ENCODE results near the gene KRTAP10-6. TPM values are rescaled to one million over a fixed set of nuclear protein-coding genes. Genes with fewer than 3 reads are reported as not detected.
"Not testable (repeated sequence)": the region's sequence is repeated elsewhere in the genome, so short reads cannot be mapped to it uniquely, and the experiment has no call there.

KRTAP10-6 gene, protein sequence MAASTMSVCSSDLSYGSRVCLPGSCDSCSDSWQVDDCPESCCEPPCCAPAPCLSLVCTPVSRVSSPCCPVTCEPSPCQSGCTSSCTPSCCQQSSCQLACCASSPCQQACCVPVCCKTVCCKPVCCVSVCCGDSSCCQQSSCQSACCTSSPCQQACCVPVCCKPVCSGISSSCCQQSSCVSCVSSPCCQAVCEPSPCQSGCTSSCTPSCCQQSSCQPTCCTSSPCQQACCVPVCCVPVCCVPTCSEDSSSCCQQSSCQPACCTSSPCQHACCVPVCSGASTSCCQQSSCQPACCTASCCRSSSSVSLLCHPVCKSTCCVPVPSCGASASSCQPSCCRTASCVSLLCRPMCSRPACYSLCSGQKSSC
- total RNA-seq (2014; rRNA removed; shearing (Covaris generic); ENCODE audit: low replicate concordance): not detected in 2 replicates

DNA sequence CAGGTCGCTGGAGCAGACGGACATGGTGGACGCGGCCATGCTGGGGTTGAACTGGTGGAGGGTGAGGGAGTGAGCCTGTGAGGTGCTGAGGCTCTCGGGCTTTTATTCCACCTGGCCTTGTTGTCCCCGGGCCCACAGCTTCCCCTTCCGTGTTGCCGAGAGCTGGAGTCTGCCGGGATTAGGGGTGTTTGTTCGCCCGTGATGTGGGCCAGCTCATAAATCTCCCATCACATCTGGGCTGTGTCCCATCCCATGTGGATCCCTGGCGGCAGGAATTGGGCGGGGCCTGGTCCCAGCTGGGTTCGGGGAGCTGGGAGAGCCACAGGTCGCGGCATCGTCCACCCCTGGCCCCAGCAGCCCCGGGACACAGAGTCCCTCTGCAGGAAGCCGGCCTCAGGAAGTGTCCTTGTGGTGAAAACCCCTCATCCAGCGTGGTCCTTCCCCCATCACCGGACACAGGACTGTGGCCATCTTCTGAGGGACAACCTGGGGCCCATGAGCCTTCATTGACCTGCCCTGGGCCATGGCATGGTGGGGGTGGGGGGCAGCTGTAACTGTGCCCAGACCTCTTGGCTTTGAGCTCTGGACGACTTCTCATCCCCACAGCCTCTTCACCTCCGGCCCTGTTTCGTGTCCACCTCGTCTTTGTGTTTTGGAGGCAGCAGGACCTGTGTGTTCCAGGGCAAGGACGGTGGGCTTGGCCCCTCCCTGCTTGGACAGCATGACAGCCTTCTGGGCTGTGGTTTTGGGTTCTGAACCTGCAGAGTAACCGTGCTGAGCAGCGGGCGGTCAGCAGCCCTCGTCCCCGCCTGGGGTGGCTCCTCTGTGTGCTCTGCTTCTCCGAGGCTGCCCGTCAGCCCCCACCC is at the start of gene KRTAP10-6:
TSS of gene KRTAP10-6 (minus strand) at position 60 of the 866 bp plus-strand sequence. CDS start at position 39, 21 bp downstream.
- no peaks in the 10 kb centered on the region for H3K36me3 ChIP-seq (ENCODE audit: insufficient read depth, low read length)
- no peak within 1 kb of the TSS for H3K27ac ChIP-seq (ENCODE audit: low read length)
- H3K4me3 ChIP-seq (ENCODE audit: low read length): no peak within 1 kb of the TSS
- no peaks in the 10 kb centered on the region for H3K27me3 ChIP-seq (ENCODE audit: low read length)
- H3K9ac ChIP-seq (ENCODE audit: low read length): no peak within 1 kb of the TSS
- no peaks in the 10 kb centered on the region for H3K9me2 ChIP-seq (replicated peaks; ENCODE audit: insufficient read depth, low read length)
- no peaks in the 10 kb centered on the region for H4K20me1 ChIP-seq (ENCODE audit: insufficient read depth, low read depth, low read length)
- no peak within 1 kb of the TSS for H3K4me2 ChIP-seq (ENCODE audit: low read depth, low read length, poor library complexity, severe bottlenecking)
- H3K79me2 ChIP-seq (ENCODE audit: low read length): no peaks in the 10 kb centered on the region
- no peaks in the 10 kb centered on the region for H3K4me1 ChIP-seq (ENCODE audit: low read length)
- DNase-seq: no peak
- no peaks in the 10 kb centered on the region for H3K9me3 ChIP-seq (ENCODE audit: low read length)
- H2AFZ ChIP-seq (ENCODE audit: low read length): no peak within 1 kb of the TSS

DNA sequence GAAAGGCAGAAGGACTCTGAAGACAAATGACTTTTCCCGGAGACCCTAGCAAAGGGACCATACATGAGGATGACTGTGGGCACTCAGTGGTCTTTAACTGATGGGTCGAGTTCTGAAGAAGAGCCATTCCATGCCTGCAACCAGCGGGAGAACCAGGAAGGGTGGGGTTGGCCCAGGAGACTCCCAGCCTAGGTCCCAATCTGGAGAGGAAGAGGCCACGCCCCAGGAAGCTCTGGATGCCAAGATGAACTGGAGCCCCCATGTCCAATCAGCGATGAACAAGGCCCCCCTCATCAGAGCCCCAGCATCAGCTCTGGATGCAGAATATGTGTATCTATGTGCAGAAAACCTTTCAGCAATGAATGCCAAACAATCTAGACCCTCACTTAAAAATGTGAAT is 48.5 kb upstream of the KRTAP10-6 start:
- no peaks in the 10 kb centered on the region for H3K79me2 ChIP-seq (ENCODE audit: low read length)
- H3K9me3 ChIP-seq (ENCODE audit: low read length): peaks cover 5% of the 10 kb centered on the region; the same call in 1 of the 2 replicates
- no peaks in the 10 kb centered on the region for H3K27me3 ChIP-seq (ENCODE audit: low read length)
- H3K27ac ChIP-seq (ENCODE audit: low read length): no peak overlapping the region
- no peaks in the 10 kb centered on the region for H4K20me1 ChIP-seq (ENCODE audit: insufficient read depth, low read depth, low read length)
- H3K4me3 ChIP-seq (ENCODE audit: low read length): no peak overlapping the region
- H3K4me2 ChIP-seq (ENCODE audit: low read depth, low read length, poor library complexity, severe bottlenecking): no peak overlapping the region
- DNase-seq: no peak
- no peaks in the 10 kb centered on the region for H3K9me2 ChIP-seq (replicated peaks; ENCODE audit: insufficient read depth, low read length)
- H2AFZ ChIP-seq (ENCODE audit: low read length): no peak overlapping the region
- H3K9ac ChIP-seq (ENCODE audit: low read length): no peak overlapping the region
- no peaks in the 10 kb centered on the region for H3K4me1 ChIP-seq (ENCODE audit: low read length)
- H3K36me3 ChIP-seq (ENCODE audit: insufficient read depth, low read length): no peaks in the 10 kb centered on the region

DNA sequence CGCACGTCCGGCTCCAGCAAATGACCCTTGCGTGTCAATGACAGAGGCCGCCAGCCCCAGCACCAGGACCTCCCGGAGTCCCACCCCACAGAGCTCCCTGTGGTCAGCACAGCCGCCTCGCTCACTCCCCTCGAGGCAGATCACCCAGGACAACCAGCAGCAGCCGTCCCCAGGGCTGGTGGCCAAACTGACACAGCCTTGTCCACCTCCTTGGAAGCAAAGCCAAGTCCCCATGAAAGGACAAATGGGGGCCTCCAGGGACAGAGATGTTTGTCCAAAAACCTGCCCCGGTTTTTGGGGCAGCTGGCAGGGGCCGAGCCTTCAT is 47.0 kb upstream of the KRTAP10-6 start:
- Histone ChIP-seq H3K36me3 (ENCODE audit: insufficient read depth, low read length) (no peaks in the 10 kb centered on the region), H3K27ac (ENCODE audit: low read length) (no peak overlapping the region), H3K9me2 (replicated peaks; ENCODE audit: insufficient read depth, low read length) (no peaks in the 10 kb centered on the region), H2AFZ (ENCODE audit: low read length) (no peak overlapping the region), H3K9ac (ENCODE audit: low read length) (no peak overlapping the region), H3K9me3 (ENCODE audit: low read length) (no peaks in the 10 kb centered on the region), H3K79me2 (ENCODE audit: low read length) (no peaks in the 10 kb centered on the region), H3K27me3 (ENCODE audit: low read length) (no peaks in the 10 kb centered on the region), H3K4me1 (ENCODE audit: low read length) (no peaks in the 10 kb centered on the region), H4K20me1 (ENCODE audit: insufficient read depth, low read depth, low read length) (no peaks in the 10 kb centered on the region), H3K4me3 (ENCODE audit: low read length) (no peak overlapping the region), H3K4me2 (ENCODE audit: low read depth, low read length, poor library complexity, severe bottlenecking) (no peak overlapping the region)
- no peak for DNase-seq

DNA sequence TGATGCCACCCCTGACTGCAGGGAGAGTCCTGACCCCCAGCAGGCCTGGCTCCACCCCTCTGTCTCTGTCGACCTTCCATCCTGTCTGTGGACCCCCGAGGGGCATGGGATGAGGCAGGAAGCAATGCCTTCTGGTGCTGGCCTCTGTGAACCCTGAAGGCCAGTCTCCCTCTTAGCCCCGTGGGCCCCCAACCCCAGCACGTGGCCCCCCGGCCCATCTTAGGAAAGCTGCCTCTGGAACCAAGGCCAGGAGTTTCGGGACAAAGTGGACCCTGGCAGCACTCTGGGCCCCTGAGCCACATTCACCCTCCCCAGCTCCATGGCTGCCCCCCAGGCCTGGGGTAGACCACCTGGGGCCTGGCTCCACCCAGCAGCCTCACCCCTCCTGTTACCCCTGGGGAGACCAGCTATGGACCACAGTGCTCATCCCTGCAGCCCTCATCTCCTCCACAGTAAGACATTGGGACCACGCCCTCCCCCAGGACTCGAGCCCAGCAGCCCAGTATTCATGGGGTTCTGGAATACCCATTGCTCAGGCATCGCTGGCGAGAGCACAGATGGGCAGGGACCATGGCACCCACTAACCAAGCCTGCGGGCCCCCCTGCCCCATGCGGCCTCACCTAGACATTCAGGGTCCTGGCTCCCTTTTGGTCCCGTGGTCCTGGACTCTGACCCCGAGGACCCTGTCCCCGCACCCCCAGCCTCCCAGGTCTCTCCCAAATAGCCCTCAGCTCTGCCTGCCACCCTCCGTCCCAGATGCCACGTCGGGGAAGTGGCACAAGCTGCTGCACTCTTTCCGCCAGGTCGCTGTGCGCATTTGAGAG is 46.4 kb upstream of the KRTAP10-6 start:
- H4K20me1 ChIP-seq (ENCODE audit: insufficient read depth, low read depth, low read length); H3K27ac ChIP-seq (ENCODE audit: low read length); H3K9me2 ChIP-seq (replicated peaks; ENCODE audit: insufficient read depth, low read length); H3K9ac ChIP-seq (ENCODE audit: low read length); H2AFZ ChIP-seq (ENCODE audit: low read length); H3K4me1 ChIP-seq (ENCODE audit: low read length); H3K79me2 ChIP-seq (ENCODE audit: low read length); H3K4me2 ChIP-seq (ENCODE audit: low read depth, low read length, poor library complexity, severe bottlenecking); H3K36me3 ChIP-seq (ENCODE audit: insufficient read depth, low read length); DNase-seq; H3K9me3 ChIP-seq (ENCODE audit: low read length); H3K4me3 ChIP-seq (ENCODE audit: low read length); H3K27me3 ChIP-seq (ENCODE audit: low read length): not testable (repeated sequence)

DNA sequence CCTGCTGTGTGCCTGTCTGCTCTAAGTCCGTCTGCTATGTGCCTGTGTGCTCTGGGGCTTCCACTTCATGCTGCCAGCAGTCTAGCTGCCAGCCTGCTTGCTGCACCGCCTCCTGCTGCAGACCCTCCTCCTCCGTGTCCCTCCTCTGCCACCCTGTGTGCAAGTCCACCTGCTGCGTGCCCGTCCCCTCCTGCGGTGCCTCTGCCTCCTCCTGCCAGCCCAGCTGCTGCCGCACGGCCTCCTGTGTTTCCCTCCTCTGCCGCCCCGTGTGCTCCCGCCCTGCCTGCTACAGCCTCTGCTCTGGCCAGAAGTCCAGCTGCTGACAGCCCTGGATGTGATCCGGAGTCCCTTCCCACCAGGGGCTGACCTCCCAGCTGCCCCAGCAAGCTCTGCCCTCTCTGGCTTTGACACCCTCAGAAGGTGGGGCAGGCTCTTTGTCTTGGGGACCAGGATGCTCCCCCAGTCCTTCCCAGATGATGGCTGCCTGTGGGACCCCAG is 45.6 kb upstream of the KRTAP10-6 start:
- H3K4me2 ChIP-seq (ENCODE audit: low read depth, low read length, poor library complexity, severe bottlenecking); H3K36me3 ChIP-seq (ENCODE audit: insufficient read depth, low read length); H3K4me3 ChIP-seq (ENCODE audit: low read length); H3K79me2 ChIP-seq (ENCODE audit: low read length); H3K27me3 ChIP-seq (ENCODE audit: low read length); H2AFZ ChIP-seq (ENCODE audit: low read length); DNase-seq; H3K9me3 ChIP-seq (ENCODE audit: low read length); H3K4me1 ChIP-seq (ENCODE audit: low read length); H3K9ac ChIP-seq (ENCODE audit: low read length); H4K20me1 ChIP-seq (ENCODE audit: insufficient read depth, low read depth, low read length); H3K9me2 ChIP-seq (replicated peaks; ENCODE audit: insufficient read depth, low read length); H3K27ac ChIP-seq (ENCODE audit: low read length): not testable (repeated sequence)

DNA sequence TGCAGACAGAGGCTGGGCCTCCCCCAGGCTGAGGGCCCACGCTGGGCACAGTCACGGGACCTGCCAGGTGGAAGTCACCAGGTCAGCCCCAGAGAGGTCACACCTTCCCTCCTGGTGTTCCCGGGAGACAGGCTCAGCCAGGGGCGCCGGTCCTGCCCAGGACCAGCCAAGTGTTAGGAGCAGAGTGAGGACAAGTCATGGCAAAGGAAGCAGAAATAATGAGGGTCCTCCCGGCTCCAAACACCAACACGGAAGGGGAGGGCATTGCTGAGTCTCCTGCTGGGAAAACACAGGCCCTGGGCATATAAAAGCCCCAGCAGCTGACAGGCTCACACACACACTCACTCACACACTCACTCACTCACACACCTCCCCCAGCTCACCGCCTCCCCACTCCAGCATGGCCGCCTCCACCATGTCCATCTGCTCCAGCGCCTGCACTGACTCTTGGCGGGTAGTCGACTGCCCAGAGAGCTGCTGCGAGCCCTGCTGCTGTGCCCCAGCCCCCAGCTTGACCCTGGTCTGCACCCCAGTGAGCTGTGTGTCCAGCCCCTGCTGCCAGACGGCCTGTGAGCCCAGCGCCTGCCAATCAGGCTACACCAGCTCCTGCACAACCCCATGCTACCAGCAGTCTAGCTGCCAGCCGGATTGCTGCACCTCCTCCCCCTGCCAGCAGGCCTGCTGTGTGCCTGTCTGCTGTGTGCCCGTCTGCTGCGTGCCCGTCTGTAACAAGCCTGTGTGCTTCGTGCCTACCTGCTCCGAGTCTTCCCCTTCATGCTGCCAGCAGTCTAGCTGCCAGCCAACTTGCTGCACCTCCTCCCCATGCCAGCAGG is 44.9 kb upstream of the KRTAP10-6 start, which contains the start of gene KRTAP10-10:
TSS of gene KRTAP10-10 (plus strand) at position 339 of the 833 bp plus-strand sequence. CDS start at position 401, 62 bp downstream.
- DNase-seq: no peak
- Histone ChIP-seq H2AFZ (ENCODE audit: low read length) (no peak within 1 kb of the TSS), H4K20me1 (ENCODE audit: insufficient read depth, low read depth, low read length) (no peaks in the 10 kb centered on the region), H3K27me3 (ENCODE audit: low read length) (no peaks in the 10 kb centered on the region), H3K4me1 (ENCODE audit: low read length) (no peaks in the 10 kb centered on the region), H3K4me3 (ENCODE audit: low read length) (no peak within 1 kb of the TSS), H3K36me3 (ENCODE audit: insufficient read depth, low read length) (no peaks in the 10 kb centered on the region), H3K27ac (ENCODE audit: low read length) (no peak within 1 kb of the TSS), H3K9ac (ENCODE audit: low read length) (no peak within 1 kb of the TSS), H3K79me2 (ENCODE audit: low read length) (no peaks in the 10 kb centered on the region), H3K9me3 (ENCODE audit: low read length) (no peaks in the 10 kb centered on the region), H3K9me2 (replicated peaks; ENCODE audit: insufficient read depth, low read length) (no peaks in the 10 kb centered on the region), H3K4me2 (ENCODE audit: low read depth, low read length, poor library complexity, severe bottlenecking) (no peak within 1 kb of the TSS)

DNA sequence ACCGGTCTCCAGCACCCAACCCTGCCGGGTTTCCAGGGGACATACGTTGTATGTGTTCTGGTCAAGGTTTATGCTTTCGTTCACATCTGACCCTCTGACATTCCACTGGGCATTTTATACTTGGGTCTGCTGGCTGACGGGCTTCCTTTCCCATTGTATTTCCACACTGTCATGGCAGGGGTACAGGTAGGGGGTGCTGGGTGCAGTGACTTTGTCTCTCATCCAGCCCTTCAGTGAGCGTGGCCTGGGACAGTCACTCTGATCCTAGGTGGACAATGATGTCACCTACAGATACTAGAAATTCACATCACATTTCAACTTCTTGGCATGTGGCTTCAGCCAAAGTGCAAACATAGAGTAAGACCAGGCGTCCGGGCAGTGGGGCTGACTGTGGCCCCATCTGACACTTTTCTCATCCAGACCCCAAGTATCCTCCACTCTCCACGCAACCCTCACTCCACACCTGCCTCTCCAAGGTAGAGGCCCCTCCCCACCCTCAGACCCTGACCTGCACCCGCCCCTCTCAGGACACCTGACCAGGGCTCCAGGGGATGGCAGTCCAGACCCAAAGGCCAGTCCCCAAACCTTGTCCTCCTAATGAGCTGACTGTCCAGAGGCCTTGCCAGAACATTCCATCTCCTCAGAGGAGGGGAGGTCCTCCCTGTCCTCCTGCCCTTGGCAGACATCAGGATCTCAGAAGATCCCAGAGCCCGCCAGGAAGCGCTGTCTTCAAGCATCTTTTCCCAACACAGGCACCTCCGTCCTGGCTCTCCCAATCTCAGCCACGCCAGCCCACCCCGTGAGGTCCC is 44.1 kb upstream of the KRTAP10-6 start:
- Histone ChIP-seq H3K36me3 (ENCODE audit: insufficient read depth, low read length) (no peaks in the 10 kb centered on the region), H3K4me2 (ENCODE audit: low read depth, low read length, poor library complexity, severe bottlenecking) (no peak overlapping the region), H3K27ac (ENCODE audit: low read length) (no peak overlapping the region), H3K27me3 (ENCODE audit: low read length) (no peaks in the 10 kb centered on the region), H3K4me1 (ENCODE audit: low read length) (no peaks in the 10 kb centered on the region), H3K9ac (ENCODE audit: low read length) (no peak overlapping the region), H3K9me3 (ENCODE audit: low read length) (no peaks in the 10 kb centered on the region), H3K9me2 (replicated peaks; ENCODE audit: insufficient read depth, low read length) (no peaks in the 10 kb centered on the region), H3K4me3 (ENCODE audit: low read length) (no peak overlapping the region), H4K20me1 (ENCODE audit: insufficient read depth, low read depth, low read length) (no peaks in the 10 kb centered on the region), H2AFZ (ENCODE audit: low read length) (no peak overlapping the region), H3K79me2 (ENCODE audit: low read length) (no peaks in the 10 kb centered on the region)
- no peak for DNase-seq

Measured in Karpas-422 (cell line).